IMR-90 (cell line): ENCODE results near the gene CELA2A. TPM values are rescaled to one million over a fixed set of nuclear protein-coding genes. Genes with fewer than 3 reads are reported as not detected.

ENCODE experiments used
- ATAC-seq: fragments of 200-7000 bp; cut with Tn5 transposase; 2 replicates; pipeline ENCODE4 v1.9.1; 2020; ENCODE audit warnings: low read depth, mild to moderate bottlenecking, moderate library complexity
- BruUV-seq: library from RNA; stranded (reverse); fragments of 400-500 nt; replicated peaks from 2 replicates; lab custom pipeline; 2021; lab: Mats Ljungman, UMichigan
- CTCF ChIA-PET: fragments of 300-600 bp; formaldehyde crosslinking; extraction: SDS; loops from one replicate; lab custom pipeline; 2021; ENCODE audit warnings: antibody characterized with exemption; lab: Yijun Ruan, JAX
- POLR2A ChIA-PET: fragments of 300-600 bp; sonication (Branson Sonifier 250); formaldehyde crosslinking; loops from one replicate; lab custom pipeline; 2022; ENCODE audit warnings: antibody characterized with exemption; ENCODE audit not compliant: unreplicated experiment; lab: Charles Lee
- DNase-seq: peaks from one replicate; pipeline ENCODE4 v3.0.0; 2013
- H2AFZ ChIP-seq: replicated peaks from 2 replicates; pipeline ENCODE3; 2013; ENCODE audit warnings: low read length, mild to moderate bottlenecking; ENCODE audit not compliant: poor library complexity
- H2AK5ac ChIP-seq: 2 replicates; pipeline ENCODE4 v1.6.1; 2013; ENCODE audit warnings: low read depth, low read length, inconsistent platforms
- H2AK9ac ChIP-seq: replicated peaks from 2 replicates; pipeline ENCODE3; 2013; ENCODE audit warnings: mild to moderate bottlenecking, low read depth, low read length, moderate library complexity; ENCODE audit not compliant: poor library complexity
- H2BK120ac ChIP-seq: 2 replicates; pipeline ENCODE4 v1.6.1; 2013; ENCODE audit warnings: low read depth, low read length, inconsistent platforms
- H2BK15ac ChIP-seq: 3 replicates; pipeline ENCODE4 v1.6.1; 2013; ENCODE audit warnings: low read depth, low read length, inconsistent platforms
- H2BK20ac ChIP-seq: 2 replicates; pipeline ENCODE4 v1.6.1; 2013; ENCODE audit warnings: low read depth, mild to moderate bottlenecking, inconsistent platforms, low read length, moderate library complexity
- H2BK5ac ChIP-seq: 2 replicates; pipeline ENCODE4 v1.6.1; 2013; ENCODE audit warnings: mild to moderate bottlenecking, low read depth, low read length, inconsistent platforms; ENCODE audit not compliant: poor library complexity, severe bottlenecking
- H3K14ac ChIP-seq: replicated peaks from 2 replicates; pipeline ENCODE4 v1.6.1; 2013; ENCODE audit warnings: low read depth, low read length, inconsistent platforms
- H3K18ac ChIP-seq: 2 replicates; pipeline ENCODE4 v1.6.1; 2013; ENCODE audit warnings: low read depth, low read length, control low read depth
- H3K23ac ChIP-seq: 2 replicates; pipeline ENCODE4 v1.6.1; 2013; ENCODE audit warnings: low read depth, low read length, inconsistent platforms
- H3K27ac ChIP-seq: 2 replicates; pipeline ENCODE4 v1.5.1; 2013; ENCODE audit warnings: mild to moderate bottlenecking, control low read depth, low read length; ENCODE audit not compliant: insufficient read depth
- H3K27me3 ChIP-seq: 2 replicates; pipeline ENCODE4 v1.6.1; 2013; ENCODE audit warnings: low read length; ENCODE audit not compliant: control insufficient read depth, insufficient read depth
- H3K36me3 ChIP-seq: 2 replicates; pipeline ENCODE4 v1.6.1; 2013; ENCODE audit warnings: low read length, mixed read lengths; ENCODE audit not compliant: control insufficient read depth, insufficient read depth
- H3K4ac ChIP-seq: 2 replicates; pipeline ENCODE4 v1.6.1; 2013; ENCODE audit warnings: low read depth, low read length, inconsistent platforms
- H3K4me1 ChIP-seq: 2 replicates; pipeline ENCODE4 v1.6.1; 2013; ENCODE audit warnings: low read length, mixed read lengths; ENCODE audit not compliant: control insufficient read depth, insufficient read depth
- H3K4me2 ChIP-seq: 2 replicates; pipeline ENCODE4 v1.6.1; 2013; ENCODE audit warnings: low read depth, mild to moderate bottlenecking, control low read depth, low read length, moderate library complexity
- H3K4me3 ChIP-seq: 2 replicates; pipeline ENCODE4 v1.5.1; 2013; ENCODE audit warnings: low read depth, mild to moderate bottlenecking, control low read depth, low read length, moderate library complexity; ENCODE audit not compliant: insufficient read depth
- H3K56ac ChIP-seq: 2 replicates; pipeline ENCODE4 v1.6.1; 2013; ENCODE audit warnings: low read length, inconsistent platforms; ENCODE audit not compliant: insufficient read depth; ENCODE audit errors: extremely low read depth
- H3K79me1 ChIP-seq, 2 experiments: 2 replicates each; pipeline ENCODE4 v1.6.1; 2013; ENCODE audit warnings: low read length in 2 of 2, inconsistent platforms in 1 of 2, low read depth in 1 of 2
- H3K9ac ChIP-seq: 2 replicates; pipeline ENCODE4 v1.6.1; 2013; ENCODE audit warnings: low read depth, low read length, control low read depth
- H3K9me1 ChIP-seq: 2 replicates; pipeline ENCODE4 v1.6.1; 2013; ENCODE audit warnings: low read length, inconsistent platforms; ENCODE audit not compliant: insufficient read depth
- H3K9me3 ChIP-seq: 2 replicates; pipeline ENCODE4 v1.6.1; 2013; ENCODE audit warnings: low read length; ENCODE audit not compliant: control insufficient read depth, insufficient read depth
- H4K20me1 ChIP-seq: 2 replicates; pipeline ENCODE4 v1.6.1; 2013; ENCODE audit warnings: low read length, inconsistent platforms; ENCODE audit not compliant: insufficient read depth
- H4K5ac ChIP-seq: 2 replicates; pipeline ENCODE4 v1.6.1; 2013; ENCODE audit warnings: mild to moderate bottlenecking, low read depth, low read length, control low read depth
- H4K8ac ChIP-seq, 2 experiments: 2 replicates each; pipeline ENCODE4 v1.6.1; 2013; ENCODE audit warnings: low read depth in 2 of 2, low read length in 2 of 2, control low read depth in 1 of 2, inconsistent platforms in 1 of 2
- H4K91ac ChIP-seq: 2 replicates; pipeline ENCODE4 v1.6.1; 2013; ENCODE audit warnings: low read depth, low read length, inconsistent platforms; ENCODE audit not compliant: insufficient read depth
- BHLHE40 ChIP-seq: fragments of 150-350 bp; IDR thresholded peaks from 2 replicates; pipeline ENCODE4 v1.6.1; 2016; ENCODE audit warnings: mild to moderate bottlenecking, low read depth, low read length
- CHD1 ChIP-seq: IDR thresholded peaks from 2 replicates; pipeline ENCODE4 v1.6.1; 2012; ENCODE audit warnings: low read depth, low read length, improper control_type of control experiment
- CTCF ChIP-seq: conservative IDR thresholded peaks from 2 replicates; pipeline ENCODE4 v1.5.1; 2012; ENCODE audit warnings: mild to moderate bottlenecking, low read depth, low read length, improper control_type of control experiment
- MAZ ChIP-seq: IDR thresholded peaks from 2 replicates; pipeline ENCODE4 v1.6.1; 2012; ENCODE audit warnings: low read depth, mild to moderate bottlenecking, low read length, improper control_type of control experiment, moderate library complexity, borderline replicate concordance
- MXI1 ChIP-seq: IDR thresholded peaks from 2 replicates; pipeline ENCODE4 v1.6.1; 2012; ENCODE audit warnings: low read depth, mild to moderate bottlenecking, low read length, moderate library complexity, borderline replicate concordance
- NFE2L2 ChIP-seq: fragments of 150-350 bp; IDR thresholded peaks from 2 replicates; pipeline ENCODE4 v1.6.1; 2016; ENCODE audit warnings: low read depth, mild to moderate bottlenecking, low read length
- POLR2A ChIP-seq: IDR thresholded peaks from 2 replicates; pipeline ENCODE4 v1.6.1; 2012; ENCODE audit warnings: mild to moderate bottlenecking, low read depth, low read length
- RAD21 ChIP-seq: IDR thresholded peaks from 2 replicates; pipeline ENCODE4 v1.6.1; 2012; ENCODE audit warnings: low read length, improper control_type of control experiment
- SMC3 ChIP-seq: fragments of 150-350 bp; IDR thresholded peaks from 2 replicates; pipeline ENCODE4 v1.6.1; 2016; ENCODE audit warnings: low read depth, mild to moderate bottlenecking, antibody characterized with exemption, low read length, moderate library complexity
- WGBS, 2 experiments: methylation state at CpG; one replicate each; pipeline versions ENCODE4 v1.1.5 to v1.1.7; 2013; ENCODE audit warnings: missing lambda C conversion rate in 2 of 2; ENCODE audit not compliant: insufficient read length in 1 of 2; ENCODE audit errors: extremely low coverage in 2 of 2; 5-methylcytosine and 5-hydroxymethylcytosine counted together
- dilution Hi-C: fragments of 300-500 bp; cut with HindIII; formaldehyde crosslinking; loops from one replicate; pipeline ENCODE4 v1.14.3; 2018; ENCODE audit warnings: low sequenced_read_pairs; ENCODE audit not compliant: unreplicated experiment
- in situ Hi-C: fragments of 300-500 bp; cut with MboI; formaldehyde crosslinking; loops from 3 replicates; pipeline ENCODE4 v1.14.3; 2019; ENCODE audit warnings: low sequenced_read_pairs, inconsistent platforms, mixed read lengths
- intact Hi-C: fragments of 100-400 bp; cut with micrococcal nuclease; formaldehyde crosslinking; loops from 2 replicates; pipeline ENCODE4 v1.10.0; 2022
- polyA plus RNA-seq, 3 experiments: library from polyadenylated mRNA; depleted of rRNA; stranded (reverse); fragments of >200 nt; gene quantifications; 2 replicates each; pipeline ENCODE4 v1.2.3, GENCODE V29; 2012; ENCODE audit warnings: low replicate concordance in 1 of 3
- total RNA-seq: library from RNA; depleted of rRNA; stranded (reverse); fragments of >200 nt; gene quantifications from 2 replicates; pipeline ENCODE4 v1.2.3, GENCODE V29; 2012

CELA2A gene
- total and polyA plus RNA-seq, 2 of the 4 experiments (the other 2 are of a cell fraction): not detected

DNA sequence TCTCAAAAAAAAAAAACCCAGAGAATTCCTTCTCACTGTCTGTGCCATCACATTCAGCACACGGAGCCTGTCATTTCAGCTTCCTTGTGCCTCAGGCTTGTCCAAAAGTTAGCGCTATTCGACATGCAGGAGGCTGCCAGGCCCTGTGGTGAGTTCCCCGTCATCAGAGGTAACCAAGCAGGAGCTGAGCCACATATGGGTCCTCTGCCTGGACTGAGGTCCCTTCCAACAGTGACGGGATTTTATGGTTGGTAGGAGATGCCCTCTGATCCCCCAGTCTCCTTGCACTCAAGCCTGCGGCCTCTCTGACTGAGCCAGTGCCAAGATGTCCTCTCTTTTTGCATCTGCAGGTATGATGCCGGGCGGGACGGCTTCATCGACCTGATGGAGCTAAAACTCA lies 31.0 kb upstream of the CELA2A start:
- POLR2A ChIA-PET: no interaction called here

More for the DNA sequence above, 31.0 kb upstream of the CELA2A start:
- H3K9ac ChIP-seq: no peak overlapping the region
- peaks cover 16% of the 10 kb centered on the region for H3K4me1 ChIP-seq
- no peak overlapping the region for H2BK15ac ChIP-seq
- H2AK5ac ChIP-seq: no peak overlapping the region
- intact Hi-C loops (no loop called here), dilution Hi-C loops (no loop called here), in situ Hi-C loops (loop anchor here (5.0 to 10.0 kb wide), 2 partner anchors 98 to 271 kb away; partner anchors contain the start of gene TMEM51)
- no peak for ATAC-seq
- no peak overlapping the region for H3K4ac ChIP-seq
- peaks cover 16% of the 10 kb centered on the region for H4K20me1 ChIP-seq
- no peak overlapping the region for H2BK5ac ChIP-seq
- H4K5ac ChIP-seq: no peak overlapping the region
- no CpG with 5 or more reads among the region's 10 CpGs for WGBS, 2 experiments
- no peak for TF ChIP-seq RAD21
- no peak for TF ChIP-seq BHLHE40
- TF ChIP-seq CTCF: no peak
- no peak for TF ChIP-seq SMC3
- no peak for TF ChIP-seq MAZ
- TF ChIP-seq MXI1: no peak
- TF ChIP-seq POLR2A: no peak
- TF ChIP-seq CHD1: no peak
- no peak for TF ChIP-seq NFE2L2
- H3K56ac ChIP-seq: no peak overlapping the region
- H3K27me3 ChIP-seq: no peaks in the 10 kb centered on the region
- H3K9me3 ChIP-seq: no peaks in the 10 kb centered on the region
- H3K36me3 ChIP-seq: peaks cover 11% of the 10 kb centered on the region
- H3K9me1 ChIP-seq: peaks cover 12% of the 10 kb centered on the region
- no peak overlapping the region for H2AK9ac ChIP-seq
- H3K4me3 ChIP-seq: no peak overlapping the region
- no peak overlapping the region for H4K8ac ChIP-seq
- H3K14ac ChIP-seq: no peak overlapping the region
- H2BK20ac ChIP-seq: no peak overlapping the region
- no peak overlapping the region for H2BK120ac ChIP-seq
- H3K79me1 ChIP-seq: peaks cover 8 to 53% of the 10 kb centered on the region in 2 experiments; a peak in 3 of 4 replicates
- no TSS peak for BruUV-seq
- no peak overlapping the region for H3K18ac ChIP-seq
- no peak overlapping the region for H3K23ac ChIP-seq
- DNase-seq: no peak
- CTCF ChIA-PET: no interaction called here
- H3K4me2 ChIP-seq: no peak overlapping the region
- no peak overlapping the region for H2AFZ ChIP-seq
- H4K91ac ChIP-seq: no peak overlapping the region
- no peak overlapping the region for H3K27ac ChIP-seq
